Tibial nerve (tissue), 4 donors: ENCODE measurements around the gene PDE4DIP.
"Not testable (repeated sequence)": the region's sequence is repeated elsewhere in the genome, so short reads cannot be mapped to it uniquely, and the experiment has no call there.

Source experiments
- CTCF ChIP-seq, 5 experiments: fragments of 200-600 bp in 3 of 5; fragments of 450-650 bp in 2 of 5; sonication (generic) in 3 of 5; IDR thresholded peaks; one replicate each; pipeline ENCODE4 v1.5.1; 2016 to 2019; ENCODE audit warnings: antibody characterized with exemption in 5 of 5, mild to moderate bottlenecking in 3 of 5, moderate library complexity in 2 of 5
- EP300 ChIP-seq, 2 donors: sonication (generic); formaldehyde crosslinking; IDR thresholded peaks; one replicate each; pipeline ENCODE4 v1.6.1; 2017; ENCODE audit warnings: antibody characterized with exemption in 2 of 2, mild to moderate bottlenecking in 1 of 2
- POLR2A ChIP-seq, 2 donors: fragments of 450-650 bp; IDR thresholded peaks; one replicate each; pipeline ENCODE4 v1.6.1; 2017; ENCODE audit warnings: antibody characterized with exemption in 2 of 2, mild to moderate bottlenecking in 2 of 2, moderate library complexity in 2 of 2

- TF ChIP-seq CTCF, POLR2A, EP300 (IDR thresholded peaks at IDR 0.05): not testable (repeated sequence)
Measured at GRCh38 chr1:148989378-148989777, 145.2 kb downstream of the PDE4DIP start.
